Naive thymus-derived CD4-positive, alpha-beta T cell (primary cell): ENCODE measurements around the gene FXYD1. TPM values are rescaled to one million over a fixed set of nuclear protein-coding genes. Genes with fewer than 3 reads are reported as not detected.
A peak's percentile ranks its signal among the peaks of the same experiment; 100 is the strongest.

Experiments used
- ATAC-seq: fragments of 150-1000 bp; cut with Tn5 transposase; 2 replicates; pipeline ENCODE4 v1.10.0; 2021; ENCODE audit warnings: mild to moderate bottlenecking, moderate library complexity
- CTCF ChIA-PET: fragments of 350-600 bp; sonication (Branson Sonifier 250); formaldehyde crosslinking; loops from one replicate; lab custom pipeline; 2021; ENCODE audit warnings: antibody characterized with exemption; lab: Charles Lee
- POLR2A ChIA-PET: fragments of 350-600 bp; sonication (Branson Sonifier 250); formaldehyde crosslinking; loops from one replicate; lab custom pipeline; 2021; ENCODE audit warnings: antibody characterized with exemption, inconsistent platforms; lab: Charles Lee
- DNase-seq, 9 donors: peaks; one replicate each; pipeline versions ENCODE4 v3.0.0 to v3.0.0-alpha.2; 2020 to 2022; ENCODE audit warnings: mixed read lengths in 1 of 9
- H3K27ac ChIP-seq: one replicate; pipeline ENCODE4 v1.7.0; 2013; ENCODE audit warnings: mild to moderate bottlenecking, low read depth, low read length, moderate library complexity
- H3K27me3 ChIP-seq, 2 donors: one replicate each; pipeline ENCODE4 v1.7.0; 2013; ENCODE audit warnings: low read length in 2 of 2, mild to moderate bottlenecking in 2 of 2, moderate library complexity in 2 of 2; ENCODE audit not compliant: control insufficient read depth in 2 of 2, insufficient read depth in 2 of 2
- H3K36me3 ChIP-seq, 3 experiments: 1 replicate in 2 of 3; 2 replicates in 1 of 3; pipeline ENCODE4 v1.7.0; 2013; ENCODE audit warnings: low read length in 3 of 3, mild to moderate bottlenecking in 3 of 3, moderate library complexity in 1 of 3; ENCODE audit not compliant: insufficient read depth in 3 of 3, control insufficient read depth in 2 of 3
- H3K4me1 ChIP-seq, 2 donors: one replicate each; pipeline ENCODE4 v1.7.0; 2013; ENCODE audit warnings: low read length in 2 of 2, mild to moderate bottlenecking in 2 of 2, moderate library complexity in 1 of 2; ENCODE audit not compliant: control insufficient read depth in 2 of 2, insufficient read depth in 2 of 2
- H3K4me3 ChIP-seq: 2 replicates; pipeline ENCODE4 v1.7.0; 2013; ENCODE audit warnings: mild to moderate bottlenecking, low read length
- H3K9me3 ChIP-seq, 3 experiments: 1 replicate in 2 of 3; 2 replicates in 1 of 3; pipeline ENCODE4 v1.7.0; 2013; ENCODE audit warnings: low read length in 3 of 3; ENCODE audit not compliant: control insufficient read depth in 2 of 3
- H3K27ac Mint-ChIP-seq, 9 donors: one replicate each; pipeline ENCODE4 v1.8.0; 2020 to 2022; ENCODE audit warnings: mixed read lengths in 9 of 9, mild to moderate bottlenecking in 8 of 9, moderate library complexity in 5 of 9, inconsistent platforms in 2 of 9
- H3K27me3 Mint-ChIP-seq, 5 donors: one replicate each; pipeline ENCODE4 v1.8.0; 2021 to 2022; ENCODE audit warnings: mixed read lengths in 5 of 5, mild to moderate bottlenecking in 1 of 5
- H3K36me3 Mint-ChIP-seq, 5 donors: one replicate each; pipeline ENCODE4 v1.8.0; 2020 to 2022; ENCODE audit warnings: mixed read lengths in 5 of 5, mild to moderate bottlenecking in 3 of 5, inconsistent platforms in 1 of 5
- H3K4me1 Mint-ChIP-seq, 7 donors: one replicate each; pipeline ENCODE4 v1.8.0; 2020 to 2022; ENCODE audit warnings: mixed read lengths in 7 of 7, mild to moderate bottlenecking in 3 of 7, inconsistent platforms in 1 of 7
- H3K4me3 Mint-ChIP-seq, 10 donors: one replicate each; pipeline ENCODE4 v1.8.0; 2020 to 2022; ENCODE audit warnings: mild to moderate bottlenecking in 10 of 10, mixed read lengths in 10 of 10, moderate library complexity in 6 of 10, inconsistent platforms in 2 of 10
- H3K9me3 Mint-ChIP-seq, 11 donors: one replicate each; pipeline ENCODE4 v1.8.0; 2020 to 2022; ENCODE audit warnings: mixed read lengths in 11 of 11, mild to moderate bottlenecking in 4 of 11, inconsistent platforms in 1 of 11, moderate library complexity in 1 of 11
- intact Hi-C, 2 donors: fragments of 100-400 bp; cut with micrococcal nuclease; formaldehyde crosslinking; loops; one replicate each; pipeline ENCODE4 v1.15.1; 2023
- polyA plus RNA-seq, 2 donors: library from polyadenylated mRNA; unstranded; fragments of 300-500 nt; fragmentation: Illumina TruSeq; gene quantifications; one replicate each; pipeline ENCODE4 v1.2.3, GENCODE V29; 2021
- total RNA-seq, 6 experiments: library from RNA in 5 of 6; stranded (reverse) in 5 of 6; gene quantifications; 1 replicate in 5 of 6; 2 replicates in 1 of 6; pipeline ENCODE4 v1.2.3 and lab custom pipeline; 2021 to 2026

The FXYD1 gene
- total and polyA plus RNA-seq, 7 experiments from 2014 or later, result 0.46 to 1.2 (median 0.85) TPM; not detected in 3

GRCh38 chr19:35159606-35160005 lies 21.0 kb downstream of the FXYD1 start:
- ChIA-PET POLR2A (interaction anchor here (1.1 to 2.4 kb wide), 3 partner anchors 13 to 55 kb away, joined by 3 to 11 read pairs (median 5); no protein-coding TSS in a partner anchor), CTCF (no interaction called here)
- no peaks in the 10 kb centered on the region for H3K27me3 Mint-ChIP-seq
- H3K4me1 Mint-ChIP-seq, result peaks cover 32 to 66% (median 51%) of the 10 kb centered on the region in 7 donors
- peaks cover 51 to 84% (median 57%) of the 10 kb centered on the region in 3 experiments for H3K36me3 ChIP-seq
- H3K9me3 Mint-ChIP-seq, result peaks cover 0 to 30% (median 7%) of the 10 kb centered on the region in 11 donors
- H3K4me1 ChIP-seq, result peaks cover 18 to 26% of the 10 kb centered on the region in 2 donors
- peak overlapping the region in 5 of 9 donors; percentile 10 to 76 (median 68) for H3K27ac Mint-ChIP-seq
- H3K4me3 ChIP-seq, result no peak overlapping the region
- intact Hi-C loops, result no loop called here
- peak overlapping the region; percentile 37 for H3K27ac ChIP-seq
- H3K36me3 Mint-ChIP-seq, result peaks cover 32 to 81% (median 75%) of the 10 kb centered on the region in 5 donors
- H3K9me3 ChIP-seq, result peaks cover 0 to 15% (median 3%) of the 10 kb centered on the region in 3 experiments
- no peak for ATAC-seq
- no peak for DNase-seq
- H3K27me3 ChIP-seq, result no peaks in the 10 kb centered on the region
- H3K4me3 Mint-ChIP-seq, result no peak overlapping the region

- intact Hi-C loops, result no loop called here
- Mint-ChIP-seq H3K4me3 (no peak overlapping the region), H3K36me3 (peaks cover 38 to 93% (median 84%) of the 10 kb centered on the region in 5 donors), H3K4me1 (peaks cover 31 to 64% (median 53%) of the 10 kb centered on the region in 7 donors), H3K9me3 (peaks cover 0 to 36% (median 14%) of the 10 kb centered on the region in 11 donors), H3K27me3 (no peaks in the 10 kb centered on the region), H3K27ac (peak overlapping the region in 7 of 9 donors; percentile 75 to 93 (median 83))
- POLR2A ChIA-PET, result interaction anchor here (0.6 to 2.7 kb wide), 10 partner anchors 9 to 144 kb away, joined by 3 to 11 read pairs (median 4); no protein-coding TSS in a partner anchor
- no peak for ATAC-seq
- H3K27me3 ChIP-seq, result no peaks in the 10 kb centered on the region
- H3K9me3 ChIP-seq, result peaks cover 0 to 23% (median 3%) of the 10 kb centered on the region in 3 experiments
- CTCF ChIA-PET, result interaction anchor here (0.9 to 1.5 kb wide), 2 partner anchors 15 to 58 kb away, joined by 3 to 6 read pairs; no protein-coding TSS in a partner anchor
- H3K27ac ChIP-seq, result no peak overlapping the region
- peaks cover 58 to 90% (median 67%) of the 10 kb centered on the region in 3 experiments for H3K36me3 ChIP-seq
- no peak overlapping the region for H3K4me3 ChIP-seq
- DNase-seq, result no peak
- H3K4me1 ChIP-seq, result peaks cover 17 to 24% of the 10 kb centered on the region in 2 donors
Observed at GRCh38 chr19:35160629-35161433, 22.2 kb downstream of the FXYD1 start.

- ATAC-seq, result no peak
- ChIA-PET CTCF (interaction anchor here (0.9 to 1.5 kb wide), 2 partner anchors 16 to 58 kb away, joined by 3 to 6 read pairs; no protein-coding TSS in a partner anchor), POLR2A (interaction anchor here (0.6 to 2.7 kb wide), 6 partner anchors 13 to 62 kb away, joined by 3 to 11 read pairs (median 6); no protein-coding TSS in a partner anchor)
- intact Hi-C loops, result no loop called here
- Histone ChIP-seq H3K9me3 (peaks cover 0 to 29% (median 9%) of the 10 kb centered on the region in 3 experiments), H3K27me3 (no peaks in the 10 kb centered on the region), H3K36me3 (peaks cover 62 to 96% (median 73%) of the 10 kb centered on the region in 3 experiments), H3K4me1 (peaks cover 11 to 19% of the 10 kb centered on the region in 2 donors), H3K27ac (no peak overlapping the region), H3K4me3 (no peak overlapping the region)
- Mint-ChIP-seq H3K9me3 (peaks cover under 1 to 41% (median 16%) of the 10 kb centered on the region in 11 donors), H3K27ac (peak overlapping the region in 7 of 9 donors; percentile 71 to 93 (median 80)), H3K4me3 (no peak overlapping the region), H3K4me1 (peaks cover 25 to 60% (median 49%) of the 10 kb centered on the region in 7 donors), H3K27me3 (no peaks in the 10 kb centered on the region), H3K36me3 (peaks cover 44 to 95% (median 84%) of the 10 kb centered on the region in 5 donors)
- no peak for DNase-seq
Observed at GRCh38 chr19:35161434-35161743, 22.8 kb downstream of the FXYD1 start.

- ChIA-PET CTCF (interaction anchor here (1.4 kb wide), 1 partner anchor 10 kb away, joined by 5 read pairs; no protein-coding TSS in a partner anchor), POLR2A (interaction anchor here (0.6 to 2.7 kb wide), 9 partner anchors 8 to 244 kb away, joined by 3 to 8 read pairs (median 3); partner anchors contain the start of gene FXYD5)
- no peak for ATAC-seq
- Histone ChIP-seq H3K4me3 (no peak overlapping the region), H3K4me1 (peaks cover 18 to 20% of the 10 kb centered on the region in 2 donors), H3K36me3 (peaks cover 60 to 97% (median 72%) of the 10 kb centered on the region in 3 experiments), H3K9me3 (peaks cover 0 to 32% (median 13%) of the 10 kb centered on the region in 3 experiments), H3K27me3 (no peaks in the 10 kb centered on the region), H3K27ac (peak overlapping the region; percentile 10)
- H3K27ac Mint-ChIP-seq, result peak overlapping the region in 8 of 9 donors; percentile 42 to 83 (median 75)
- H3K4me1 Mint-ChIP-seq, result peaks cover 31 to 60% (median 50%) of the 10 kb centered on the region in 7 donors
- H3K4me3 Mint-ChIP-seq, result no peak overlapping the region
- H3K9me3 Mint-ChIP-seq, result peaks cover 3 to 50% (median 18%) of the 10 kb centered on the region in 11 donors
- no peaks in the 10 kb centered on the region for H3K27me3 Mint-ChIP-seq
- peaks cover 48 to 97% (median 89%) of the 10 kb centered on the region in 5 donors for H3K36me3 Mint-ChIP-seq
- intact Hi-C loops, result no loop called here
- no peak for DNase-seq
Observed at GRCh38 chr19:35162471-35163326, 24.1 kb downstream of the FXYD1 start.

GRCh38 chr19:35164418-35164817 lies 25.8 kb downstream of the FXYD1 start:
- peak overlapping the region in 1 of 10 donors; percentile 48 for H3K4me3 Mint-ChIP-seq
- H3K9me3 Mint-ChIP-seq, result peaks cover 3 to 50% (median 18%) of the 10 kb centered on the region in 11 donors
- H3K27ac Mint-ChIP-seq, result peak overlapping the region in 8 of 9 donors; percentile 24 to 94 (median 45)
- intact Hi-C loops, result no loop called here
- H3K36me3 Mint-ChIP-seq, result peaks cover 47 to 92% (median 79%) of the 10 kb centered on the region in 5 donors
- no peak overlapping the region for H3K27ac ChIP-seq
- no peaks in the 10 kb centered on the region for H3K27me3 Mint-ChIP-seq
- peaks cover 29 to 54% (median 41%) of the 10 kb centered on the region in 7 donors for H3K4me1 Mint-ChIP-seq
- ATAC-seq (no peak), DNase-seq (no peak)
- H3K36me3 ChIP-seq, result peaks cover 56 to 93% (median 60%) of the 10 kb centered on the region in 3 experiments
- H3K27me3 ChIP-seq, result no peaks in the 10 kb centered on the region
- ChIA-PET CTCF (no interaction called here), POLR2A (interaction anchor here (0.6 to 1.0 kb wide), 3 partner anchors 10 to 103 kb away, joined by 3 to 4 read pairs (median 3); partner anchors contain the start of gene FXYD5)
- H3K4me1 ChIP-seq, result peaks cover 21 to 23% of the 10 kb centered on the region in 2 donors
- no peak overlapping the region for H3K4me3 ChIP-seq
- peaks cover 0 to 32% (median 13%) of the 10 kb centered on the region in 3 experiments for H3K9me3 ChIP-seq
